Right atrium auricular region (tissue), 2 donors: ENCODE results near the gene HIGD2A. TPM values are rescaled to one million over a fixed set of nuclear protein-coding genes. Genes with fewer than 3 reads are reported as not detected.
A peak's percentile ranks its signal among the peaks of the same experiment; 100 is the strongest.

ENCODE experiments used
- DNase-seq: peaks from one replicate; pipeline ENCODE4 v3.0.0-alpha.2; 2019; ENCODE audit warnings: low spot score
- H3K27ac ChIP-seq, 2 donors: fragments of 200-600 bp; sonication (generic); 1 replicate in 1 of 2; 2 replicates in 1 of 2; pipeline ENCODE4 v1.5.1; 2016 to 2019
- H3K27me3 ChIP-seq, 2 donors: fragments of 200-600 bp; sonication (generic); one replicate each; pipeline versions ENCODE4 v1.5.1 to v1.6.0; 2017 to 2019
- H3K36me3 ChIP-seq: fragments of 200-600 bp; sonication (generic); one replicate; pipeline ENCODE4 v1.5.1; 2016
- H3K4me1 ChIP-seq, 2 donors: fragments of 200-600 bp; sonication (generic); one replicate each; pipeline versions ENCODE4 v1.5.1 to v1.6.0; 2017 to 2019
- H3K4me3 ChIP-seq, 2 donors: fragments of 200-600 bp; sonication (generic); 1 replicate in 1 of 2; 2 replicates in 1 of 2; pipeline ENCODE4 v1.5.1; 2017 to 2019; ENCODE audit warnings: mild to moderate bottlenecking in 1 of 2, moderate library complexity in 1 of 2
- H3K9me3 ChIP-seq, 2 donors: fragments of 200-600 bp; sonication (generic); one replicate each; pipeline ENCODE4 v1.5.1; 2019
- total RNA-seq, 2 donors: library from RNA; depleted of rRNA; stranded (reverse); fragments of >200 nt; gene quantifications; one replicate each; pipeline ENCODE4 v1.1.0, GENCODE V29; 2016
- TF ChIP-seq, protein P1 (sequence below), 2 donors: fragments of 200-600 bp; sonication (generic); IDR thresholded peaks; one replicate each; pipeline ENCODE4 v1.5.1; 2019; ENCODE audit warnings: antibody characterized with exemption in 2 of 2

HIGD2A gene
- total RNA-seq, 2 donors from 2014 or later = 231 to 249 TPM

DNA sequence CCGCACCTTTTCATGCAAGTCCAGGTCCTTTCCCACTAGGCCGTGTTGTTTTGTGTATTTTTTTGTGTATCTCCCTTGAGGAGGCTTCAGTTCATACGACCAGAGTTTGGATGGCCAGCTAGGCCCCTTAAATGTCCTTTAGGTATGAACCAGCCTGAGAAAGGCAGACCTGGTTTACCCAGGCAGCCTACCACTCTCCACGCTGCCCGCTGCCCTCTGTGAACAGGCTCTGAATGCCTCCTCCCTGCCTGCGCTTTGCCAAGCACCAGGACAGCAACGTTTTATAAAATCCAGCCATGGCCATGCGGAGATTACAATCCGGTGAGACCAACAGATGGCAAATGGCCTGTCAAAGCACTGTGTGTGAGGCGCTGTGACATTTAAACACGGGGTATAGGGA, 28.4 kb downstream of the HIGD2A start:
- Histone ChIP-seq H3K4me1 (peaks cover 0 to 45% of the 10 kb centered on the region in 2 donors), H3K36me3 (no peaks in the 10 kb centered on the region), H3K9me3 (no peaks in the 10 kb centered on the region), H3K27ac (peak overlapping the region; percentile 70 to 98), H3K27me3 (no peaks in the 10 kb centered on the region), H3K4me3 (peak overlapping the region in 1 of 2 donors; percentile 97)
- TF ChIP-seq, protein P1, sequence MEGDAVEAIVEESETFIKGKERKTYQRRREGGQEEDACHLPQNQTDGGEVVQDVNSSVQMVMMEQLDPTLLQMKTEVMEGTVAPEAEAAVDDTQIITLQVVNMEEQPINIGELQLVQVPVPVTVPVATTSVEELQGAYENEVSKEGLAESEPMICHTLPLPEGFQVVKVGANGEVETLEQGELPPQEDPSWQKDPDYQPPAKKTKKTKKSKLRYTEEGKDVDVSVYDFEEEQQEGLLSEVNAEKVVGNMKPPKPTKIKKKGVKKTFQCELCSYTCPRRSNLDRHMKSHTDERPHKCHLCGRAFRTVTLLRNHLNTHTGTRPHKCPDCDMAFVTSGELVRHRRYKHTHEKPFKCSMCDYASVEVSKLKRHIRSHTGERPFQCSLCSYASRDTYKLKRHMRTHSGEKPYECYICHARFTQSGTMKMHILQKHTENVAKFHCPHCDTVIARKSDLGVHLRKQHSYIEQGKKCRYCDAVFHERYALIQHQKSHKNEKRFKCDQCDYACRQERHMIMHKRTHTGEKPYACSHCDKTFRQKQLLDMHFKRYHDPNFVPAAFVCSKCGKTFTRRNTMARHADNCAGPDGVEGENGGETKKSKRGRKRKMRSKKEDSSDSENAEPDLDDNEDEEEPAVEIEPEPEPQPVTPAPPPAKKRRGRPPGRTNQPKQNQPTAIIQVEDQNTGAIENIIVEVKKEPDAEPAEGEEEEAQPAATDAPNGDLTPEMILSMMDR (IDR thresholded peaks at IDR 0.05) = no peak
- no peak for DNase-seq

GRCh38 chr5:176418251-176418650, 29.7 kb downstream of the HIGD2A start:
- Histone ChIP-seq H3K9me3 (no peaks in the 10 kb centered on the region), H3K36me3 (no peaks in the 10 kb centered on the region), H3K4me3 (no peak overlapping the region), H3K27ac (no peak overlapping the region), H3K4me1 (peaks cover 0 to 33% of the 10 kb centered on the region in 2 donors), H3K27me3 (no peaks in the 10 kb centered on the region)
- TF ChIP-seq, protein P1 (IDR thresholded peaks at IDR 0.05) = no peak
- DNase-seq = no peak

DNA sequence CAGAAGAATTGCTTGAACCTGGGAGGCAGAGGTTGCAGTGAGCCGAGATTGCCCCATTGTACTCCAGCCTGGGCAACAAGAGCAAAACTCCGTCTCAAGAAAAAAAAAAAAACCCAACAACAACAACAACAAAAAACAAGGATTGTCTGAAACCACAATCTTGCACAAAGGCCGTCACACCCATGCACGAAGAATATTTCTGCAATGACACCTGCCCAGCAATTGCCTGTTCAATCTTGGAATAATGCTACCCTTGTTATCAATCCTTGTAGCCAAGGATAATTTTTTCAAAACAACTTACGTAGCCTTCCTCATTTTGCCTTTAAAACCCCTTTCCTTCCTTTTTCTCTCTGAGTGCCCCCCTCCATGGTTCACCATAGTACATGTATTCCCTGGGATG, 31.5 kb downstream of the HIGD2A start:
- DNase-seq = no peak
- TF ChIP-seq, protein P1 (IDR thresholded peaks at IDR 0.05) = no peak
- H3K9me3 ChIP-seq = no peaks in the 10 kb centered on the region
- H3K4me1 ChIP-seq = peaks cover 0 to 14% of the 10 kb centered on the region in 2 donors
- no peak overlapping the region for H3K27ac ChIP-seq
- no peak overlapping the region for H3K4me3 ChIP-seq
- no peaks in the 10 kb centered on the region for H3K27me3 ChIP-seq
- no peaks in the 10 kb centered on the region for H3K36me3 ChIP-seq

DNA sequence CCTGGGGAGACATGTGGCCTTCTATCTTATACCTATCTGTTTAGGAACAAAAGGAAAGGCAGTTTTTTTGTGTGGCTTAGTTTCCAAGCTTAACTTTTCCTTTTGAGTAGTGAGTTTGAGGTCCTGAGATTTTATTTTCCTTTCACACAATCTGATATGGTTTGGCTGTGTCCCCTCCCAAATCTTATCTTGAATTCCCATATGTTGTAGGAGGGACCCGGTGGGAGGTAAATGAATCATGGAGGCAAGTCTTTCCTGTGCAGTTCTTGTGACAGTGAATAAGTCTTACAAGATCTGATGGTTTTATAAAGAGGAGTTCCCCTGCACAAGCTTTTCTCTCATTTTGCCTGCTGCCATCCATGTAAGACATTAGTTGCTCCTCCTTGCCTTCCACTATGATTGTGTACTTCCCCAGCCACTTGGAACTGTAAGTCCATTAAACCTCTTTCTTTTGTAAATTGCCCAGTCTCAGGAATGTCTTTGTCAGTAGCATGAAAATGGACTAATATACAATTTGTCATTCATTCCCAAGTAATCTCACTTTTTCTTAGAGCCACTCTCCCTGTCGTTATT, 32.5 kb downstream of the HIGD2A start:
- Histone ChIP-seq H3K36me3 (no peaks in the 10 kb centered on the region), H3K4me3 (no peak overlapping the region), H3K27ac (no peak overlapping the region), H3K9me3 (no peaks in the 10 kb centered on the region), H3K27me3 (no peaks in the 10 kb centered on the region), H3K4me1 (peaks cover 0 to 7% of the 10 kb centered on the region in 2 donors)
- TF ChIP-seq, protein P1 (IDR thresholded peaks at IDR 0.05) = no peak
- no peak for DNase-seq

DNA sequence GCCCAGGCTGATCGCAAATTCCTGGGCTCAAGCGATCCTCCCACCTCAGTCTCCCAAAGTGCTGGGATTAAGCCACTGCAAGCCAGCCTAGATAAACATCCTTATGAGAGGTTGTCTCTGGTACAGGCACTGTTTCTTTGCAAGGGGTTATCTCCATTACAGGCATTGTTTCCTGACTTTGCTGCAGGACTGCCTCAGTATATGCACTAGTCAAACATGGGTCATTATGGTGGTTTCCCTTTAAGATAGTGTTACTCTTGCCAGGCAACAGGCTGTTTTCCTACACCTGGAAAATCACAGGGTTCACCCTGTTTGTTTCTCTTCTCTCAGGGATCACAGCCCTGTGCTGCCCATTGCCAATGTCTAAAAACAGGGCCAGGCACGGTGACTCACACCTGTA, 35.6 kb downstream of the HIGD2A start:
- H3K27ac ChIP-seq = no peak overlapping the region
- TF ChIP-seq, protein P1 (IDR thresholded peaks at IDR 0.05) = no peak

DNA sequence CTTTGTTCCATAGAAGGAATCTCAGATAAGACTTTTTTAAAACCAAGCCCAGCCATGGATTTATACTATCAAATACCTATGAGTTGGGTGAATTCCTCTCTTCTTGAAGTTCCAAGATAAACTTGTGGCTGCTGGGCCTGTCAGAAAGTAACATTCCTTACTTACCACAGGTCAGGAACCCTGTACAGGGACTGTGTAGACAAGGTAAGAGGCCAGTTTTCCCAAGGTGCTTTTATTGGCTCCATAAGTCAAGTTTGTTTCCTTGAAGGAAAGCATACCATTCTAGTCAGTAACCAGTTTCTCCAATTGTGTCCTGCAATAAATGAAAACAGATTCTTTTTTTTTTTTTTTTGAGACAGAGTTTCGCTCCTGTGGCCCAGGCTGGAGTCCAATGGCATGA, 36.6 kb downstream of the HIGD2A start:
- H3K27me3 ChIP-seq = no peaks in the 10 kb centered on the region
- H3K4me3 ChIP-seq = no peak overlapping the region
- TF ChIP-seq, protein P1 (IDR thresholded peaks at IDR 0.05) = no peak
- no peaks in the 10 kb centered on the region for H3K9me3 ChIP-seq
- H3K36me3 ChIP-seq = no peaks in the 10 kb centered on the region
- H3K27ac ChIP-seq = no peak overlapping the region
- no peak for DNase-seq
- H3K4me1 ChIP-seq = no peaks in the 10 kb centered on the region

More for the DNA sequence above, 35.6 kb downstream of the HIGD2A start:
- no peaks in the 10 kb centered on the region for H3K27me3 ChIP-seq
- no peak overlapping the region for H3K4me3 ChIP-seq
- H3K4me1 ChIP-seq = no peaks in the 10 kb centered on the region
- H3K36me3 ChIP-seq = no peaks in the 10 kb centered on the region
- no peaks in the 10 kb centered on the region for H3K9me3 ChIP-seq
- no peak for DNase-seq
